Lung (tissue), 12 donors: ENCODE measurements around the gene PRSS2. TPM values are rescaled to one million over a fixed set of nuclear protein-coding genes. Genes with fewer than 3 reads are reported as not detected.

Source experiments
- ATAC-seq: fragments of 200-7000 bp; cut with Tn5 transposase; one replicate; pipeline ENCODE4 v1.9.1; 2020; ENCODE audit warnings: moderate number of reproducible peaks; ENCODE audit not compliant: insufficient read depth, low FRiP score
- DNase-seq, 3 donors: peaks; one replicate each; pipeline ENCODE4 v3.0.0-alpha.2; 2013 to 2017
- H3K27ac ChIP-seq, 2 donors: one replicate each; pipeline ENCODE4 v1.5.1; 2013; ENCODE audit warnings: mild to moderate bottlenecking in 2 of 2, moderate library complexity in 2 of 2, control low read depth in 1 of 2, inconsistent platforms in 1 of 2, low read depth in 1 of 2, low read length in 1 of 2
- H3K27me3 ChIP-seq, 3 donors: one replicate each; pipeline ENCODE4 v1.5.1; 2013; ENCODE audit warnings: low read length in 2 of 3; ENCODE audit not compliant: control insufficient read depth in 3 of 3, insufficient read depth in 3 of 3
- H3K36me3 ChIP-seq, 4 donors: one replicate each; pipeline ENCODE4 v1.5.1; 2013; ENCODE audit warnings: low read length in 4 of 4, mild to moderate bottlenecking in 1 of 4, moderate library complexity in 1 of 4; ENCODE audit not compliant: control insufficient read depth in 4 of 4, insufficient read depth in 4 of 4
- H3K4me1 ChIP-seq, 5 donors: one replicate each; pipeline ENCODE4 v1.5.1; 2013; ENCODE audit warnings: low read length in 5 of 5, mild to moderate bottlenecking in 2 of 5, moderate library complexity in 1 of 5; ENCODE audit not compliant: control insufficient read depth in 5 of 5, insufficient read depth in 5 of 5
- H3K4me3 ChIP-seq: one replicate; pipeline ENCODE4 v1.5.1; 2013; ENCODE audit warnings: mild to moderate bottlenecking, control low read depth, moderate library complexity
- H3K9ac ChIP-seq, 2 donors: one replicate each; pipeline ENCODE4 v1.5.1; 2013; ENCODE audit warnings: low read length in 2 of 2, control low read depth in 1 of 2; ENCODE audit not compliant: insufficient read depth in 1 of 2
- H3K9me3 ChIP-seq, 4 donors: one replicate each; pipeline ENCODE4 v1.5.1; 2013; ENCODE audit warnings: low read length in 3 of 4, mild to moderate bottlenecking in 1 of 4, moderate library complexity in 1 of 4; ENCODE audit not compliant: control insufficient read depth in 4 of 4, insufficient read depth in 3 of 4
- CTCF ChIP-seq: IDR thresholded peaks from 2 replicates; pipeline ENCODE4 v1.5.1; 2012; ENCODE audit warnings: mild to moderate bottlenecking; ENCODE audit errors: control extremely low read depth, extremely low read depth
- WGBS, 2 donors: extraction: QIAGEN DNeasy Blood & Tissue Kit; methylation state at CpG; one replicate each; pipeline ENCODE4 v1.1.7; 2013; 5-methylcytosine and 5-hydroxymethylcytosine counted together
- polyA plus RNA-seq, 2 donors: library from polyadenylated mRNA; stranded (reverse); fragments of 200-250 nt; gene quantifications; one replicate each; pipeline ENCODE4 v1.2.1, GENCODE V29; 2013
- total RNA-seq, 2 donors: library from RNA; depleted of rRNA in 1 of 2; stranded (reverse); fragments of >200 nt in 1 of 2; gene quantifications; one replicate each; pipeline ENCODE4 v1.2.1, GENCODE V29; 2014 to 2021
- donor health status: control.
- donor health status: control.
- donor health status: Bipolar disorder and iron deficiency.
- donor health status: healthy.
- donor health status: DM: yes; HTN: yes; CAD: no.

The PRSS2 gene
- total and polyA plus RNA-seq, 4 donors, result 0.35 to 47.9 (median 1.7) TPM; not detected in 1

- Histone ChIP-seq H3K9ac (no peak overlapping the region), H3K4me1 (no peaks in the 10 kb centered on the region), H3K27ac (no peak overlapping the region), H3K27me3 (peaks cover 0 to 3% (median 0%) of the 10 kb centered on the region in 3 donors), H3K36me3 (no peaks in the 10 kb centered on the region), H3K4me3 (no peak overlapping the region), H3K9me3 (no peaks in the 10 kb centered on the region)
- no peak for TF ChIP-seq CTCF
- no peak for ATAC-seq
- 65 to 66% methylated on average over 5 of the region's 5 CpGs for WGBS, 2 donors
- peak in 2 of 3 donors; percentile 1 to 11 for DNase-seq
These were observed 568 bp downstream of the PRSS2 start for GRCh38 chr7:142771353-142771723.

GRCh38 chr7:142772051-142772450 lies 1.3 kb downstream of the PRSS2 start:
- no peak for TF ChIP-seq CTCF
- H3K27ac ChIP-seq, result no peak overlapping the region
- ATAC-seq, result no peak

GRCh38 chr7:142772673-142773072 lies 1.9 kb downstream of the PRSS2 start:
- ATAC-seq (no peak), DNase-seq (no peak)
- H3K36me3 ChIP-seq, result no peaks in the 10 kb centered on the region
- no peak overlapping the region for H3K4me3 ChIP-seq
- H3K4me1 ChIP-seq, result no peaks in the 10 kb centered on the region
- peaks cover 0 to 3% (median 0%) of the 10 kb centered on the region in 3 donors for H3K27me3 ChIP-seq
- no peak overlapping the region for H3K27ac ChIP-seq
- no peak overlapping the region for H3K9ac ChIP-seq
- TF ChIP-seq CTCF, result no peak
- no peaks in the 10 kb centered on the region for H3K9me3 ChIP-seq

More at GRCh38 chr7:142772051-142772450, 1.3 kb downstream of the PRSS2 start:
- Histone ChIP-seq H3K9me3 (no peaks in the 10 kb centered on the region), H3K4me3 (no peak overlapping the region), H3K9ac (no peak overlapping the region), H3K4me1 (no peaks in the 10 kb centered on the region), H3K27me3 (peaks cover 0 to 3% (median 0%) of the 10 kb centered on the region in 3 donors), H3K36me3 (no peaks in the 10 kb centered on the region)
- no peak for DNase-seq
- 51 to 71% methylated on average over 6 of the region's 6 CpGs for WGBS, 2 donors

- no peak overlapping the region for H3K9ac ChIP-seq
- no peak for DNase-seq
- no peaks in the 10 kb centered on the region for H3K9me3 ChIP-seq
- 77 to 80% methylated on average over 12 of the region's 12 CpGs for WGBS, 2 donors
- no peak overlapping the region for H3K27ac ChIP-seq
- no peak overlapping the region for H3K4me3 ChIP-seq
- H3K36me3 ChIP-seq, result no peaks in the 10 kb centered on the region
- H3K4me1 ChIP-seq, result no peaks in the 10 kb centered on the region
- peaks cover 0 to 3% (median 0%) of the 10 kb centered on the region in 3 donors for H3K27me3 ChIP-seq
- no peak for ATAC-seq
- no peak for TF ChIP-seq CTCF
These were observed 2.5 kb downstream of the PRSS2 start for GRCh38 chr7:142773230-142773629.
